ENCODE data around the gene INO80C. TPM values are rescaled to one million over a fixed set of nuclear protein-coding genes. Genes with fewer than 3 reads are reported as not detected.

INO80C gene
- total RNA-seq, 1 experiment from 2014 or later, result 51.1 TPM

DNA sequence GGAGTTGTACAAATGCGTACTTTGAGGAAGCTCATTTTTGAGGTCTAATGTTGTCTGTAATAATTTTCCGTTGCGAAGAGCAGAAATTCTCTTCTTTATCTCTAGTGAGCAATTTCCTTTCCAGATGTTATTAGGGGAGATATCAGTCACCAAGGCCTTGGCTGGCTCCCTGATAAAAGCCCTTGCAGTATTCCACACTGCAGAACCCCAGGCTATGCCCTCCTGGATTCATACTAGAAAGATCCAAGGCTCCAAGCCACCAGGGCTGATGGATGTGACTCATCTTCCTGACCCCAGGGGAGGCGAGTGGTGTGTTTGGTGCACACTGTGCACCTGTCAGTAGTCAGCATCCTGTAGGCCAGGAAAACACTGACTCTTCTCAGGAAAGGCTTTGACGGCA, 34.7 kb downstream of the INO80C start:
- Histone ChIP-seq H3K4ac (ENCODE audit: low read depth, low read length) (no peak overlapping the region), H3K18ac (ENCODE audit: insufficient read length, low read depth, low read length) (no peak overlapping the region), H2BK20ac (ENCODE audit: low read depth, low read length, poor library complexity, severe bottlenecking) (no peak overlapping the region), H4K5ac (ENCODE audit: insufficient read length, low read depth, low read length) (no peak overlapping the region), H3K23ac (ENCODE audit: insufficient read length, low read depth, low read length) (no peak overlapping the region), H2AK5ac (ENCODE audit: insufficient read length, low read length) (no peak overlapping the region), H3K56ac (ENCODE audit: insufficient read length, low read depth, low read length) (no peak overlapping the region), H3K27ac (ENCODE audit: insufficient read length, low read depth, low read length) (no peak overlapping the region), H3K4me2 (ENCODE audit: insufficient read depth, insufficient read length, low read length) (no peak overlapping the region), H3K9me3 (ENCODE audit: control insufficient read depth, low read depth, low read length) (no peaks in the 10 kb centered on the region), H2BK5ac (ENCODE audit: insufficient read length, low read length) (no peak overlapping the region), H2BK12ac (ENCODE audit: insufficient read length, low read depth, low read length) (no peak overlapping the region), H2BK15ac (ENCODE audit: low read depth, low read length) (no peak overlapping the region), H4K91ac (ENCODE audit: insufficient read length, low read depth, low read length) (no peak overlapping the region), H4K8ac (replicated peaks; ENCODE audit: insufficient read length, low read depth, low read length) (no peak overlapping the region), H3K9ac (ENCODE audit: extremely low read depth, insufficient read length, low read length) (no peak overlapping the region), H3K79me1 (ENCODE audit: insufficient read depth, low read depth, low read length, poor library complexity, severe bottlenecking) (no peaks in the 10 kb centered on the region), H3K79me2 (ENCODE audit: insufficient read depth, low read length) (no peaks in the 10 kb centered on the region), H4K20me1 (ENCODE audit: control insufficient read depth, insufficient read depth, insufficient read length) (no peaks in the 10 kb centered on the region), H3K14ac (ENCODE audit: insufficient read depth, low read length) (no peak overlapping the region), H3K27me3 (ENCODE audit: insufficient read depth, low read length) (no peaks in the 10 kb centered on the region), H2AFZ (ENCODE audit: low read length) (no peak overlapping the region), H3T11ph (ENCODE audit: low read length) (no peak overlapping the region), H2BK120ac (ENCODE audit: low read depth, low read length, poor library complexity, severe bottlenecking) (no peak overlapping the region), H3K23me2 (ENCODE audit: insufficient read length, low read depth, low read length, poor library complexity, severe bottlenecking) (no peaks in the 10 kb centered on the region), H3K4me1 (ENCODE audit: insufficient read depth, low read length) (peaks cover 7% of the 10 kb centered on the region; the same call in 1 of the 2 replicates)
- H3K27me3 Mint-ChIP-seq (ENCODE audit: low read depth), result no peaks in the 10 kb centered on the region
- no peak for DNase-seq
- H3K4me1 Mint-ChIP-seq, result peaks cover 10 to 15% of the 10 kb centered on the region in 2 experiments
- no peaks in the 10 kb centered on the region for H3K9me3 Mint-ChIP-seq
- H3K36me3 Mint-ChIP-seq (ENCODE audit: insufficient read depth in 1 of 3, low read depth in 3 of 3), result peaks cover 0 to 4% (median 4%) of the 10 kb centered on the region in 3 experiments; a peak in 5 of 7 replicates
- H3K27ac Mint-ChIP-seq, result 0 out of 7 replicates have a peak overlapping the region, but pooled peaks of 1 of the 3 experiments have one; percentile 68
- WGBS (ENCODE audit: extremely low coverage, insufficient read length, low lambda C conversion rate), result no CpG with 5 or more reads among the region's 5 CpGs
- TF ChIP-seq, protein P1, sequence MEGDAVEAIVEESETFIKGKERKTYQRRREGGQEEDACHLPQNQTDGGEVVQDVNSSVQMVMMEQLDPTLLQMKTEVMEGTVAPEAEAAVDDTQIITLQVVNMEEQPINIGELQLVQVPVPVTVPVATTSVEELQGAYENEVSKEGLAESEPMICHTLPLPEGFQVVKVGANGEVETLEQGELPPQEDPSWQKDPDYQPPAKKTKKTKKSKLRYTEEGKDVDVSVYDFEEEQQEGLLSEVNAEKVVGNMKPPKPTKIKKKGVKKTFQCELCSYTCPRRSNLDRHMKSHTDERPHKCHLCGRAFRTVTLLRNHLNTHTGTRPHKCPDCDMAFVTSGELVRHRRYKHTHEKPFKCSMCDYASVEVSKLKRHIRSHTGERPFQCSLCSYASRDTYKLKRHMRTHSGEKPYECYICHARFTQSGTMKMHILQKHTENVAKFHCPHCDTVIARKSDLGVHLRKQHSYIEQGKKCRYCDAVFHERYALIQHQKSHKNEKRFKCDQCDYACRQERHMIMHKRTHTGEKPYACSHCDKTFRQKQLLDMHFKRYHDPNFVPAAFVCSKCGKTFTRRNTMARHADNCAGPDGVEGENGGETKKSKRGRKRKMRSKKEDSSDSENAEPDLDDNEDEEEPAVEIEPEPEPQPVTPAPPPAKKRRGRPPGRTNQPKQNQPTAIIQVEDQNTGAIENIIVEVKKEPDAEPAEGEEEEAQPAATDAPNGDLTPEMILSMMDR (conservative IDR thresholded peaks at IDR 0.05), result no peak
- no peak overlapping the region for H3K4me3 Mint-ChIP-seq
